ENCODE measurements around the gene TMEM151A. TPM values are rescaled to one million over a fixed set of nuclear protein-coding genes. Genes with fewer than 3 reads are reported as not detected.

TMEM151A gene
- total and polyA plus RNA-seq, 2 experiments from 2014 or later: 1.0 to 4.4 TPM

- Mint-ChIP-seq H3K27me3 (ENCODE audit: insufficient read depth, low read depth, poor library complexity) (peaks cover 20% of the 10 kb centered on the region), H3K36me3 (ENCODE audit: low read depth) (peaks cover 25% of the 10 kb centered on the region), H3K4me3 (no peak overlapping the region), H3K4me1 (peaks cover 31% of the 10 kb centered on the region), H3K9me3 (no peaks in the 10 kb centered on the region; the same call in 2 of the 3 replicates), H3K27ac (no peak overlapping the region; the same call in 1 of the 2 replicates)
- Histone ChIP-seq H2AFZ (no peak overlapping the region), H3K79me2 (replicated peaks; ENCODE audit: insufficient read depth) (peaks cover 14% of the 10 kb centered on the region), H3K27ac (ENCODE audit: low read depth) (no peak overlapping the region), H3K4me3 (no peak overlapping the region), H3K36me3 (ENCODE audit: insufficient read depth) (no peaks in the 10 kb centered on the region; the same call in 1 of the 2 replicates), H3F3A (replicated peaks; ENCODE audit: low read depth) (peaks cover 16% of the 10 kb centered on the region; the same call in 1 of the 2 replicates), H4K20me1 (replicated peaks; ENCODE audit: insufficient read depth) (peaks cover 3% of the 10 kb centered on the region; the same call in 1 of the 2 replicates), H3K4me1 (ENCODE audit: insufficient read depth) (peaks cover 15% of the 10 kb centered on the region), H3K4me2 (no peak overlapping the region), H3K9me2 (ENCODE audit: insufficient read depth) (no peaks in the 10 kb centered on the region), H3K27me3 (ENCODE audit: insufficient read depth) (peaks cover 5% of the 10 kb centered on the region; the same call in 1 of the 2 replicates)
- DNase-seq (ENCODE audit: low spot score) (no peak), ATAC-seq (no peak)
- TF ChIP-seq, protein P1, sequence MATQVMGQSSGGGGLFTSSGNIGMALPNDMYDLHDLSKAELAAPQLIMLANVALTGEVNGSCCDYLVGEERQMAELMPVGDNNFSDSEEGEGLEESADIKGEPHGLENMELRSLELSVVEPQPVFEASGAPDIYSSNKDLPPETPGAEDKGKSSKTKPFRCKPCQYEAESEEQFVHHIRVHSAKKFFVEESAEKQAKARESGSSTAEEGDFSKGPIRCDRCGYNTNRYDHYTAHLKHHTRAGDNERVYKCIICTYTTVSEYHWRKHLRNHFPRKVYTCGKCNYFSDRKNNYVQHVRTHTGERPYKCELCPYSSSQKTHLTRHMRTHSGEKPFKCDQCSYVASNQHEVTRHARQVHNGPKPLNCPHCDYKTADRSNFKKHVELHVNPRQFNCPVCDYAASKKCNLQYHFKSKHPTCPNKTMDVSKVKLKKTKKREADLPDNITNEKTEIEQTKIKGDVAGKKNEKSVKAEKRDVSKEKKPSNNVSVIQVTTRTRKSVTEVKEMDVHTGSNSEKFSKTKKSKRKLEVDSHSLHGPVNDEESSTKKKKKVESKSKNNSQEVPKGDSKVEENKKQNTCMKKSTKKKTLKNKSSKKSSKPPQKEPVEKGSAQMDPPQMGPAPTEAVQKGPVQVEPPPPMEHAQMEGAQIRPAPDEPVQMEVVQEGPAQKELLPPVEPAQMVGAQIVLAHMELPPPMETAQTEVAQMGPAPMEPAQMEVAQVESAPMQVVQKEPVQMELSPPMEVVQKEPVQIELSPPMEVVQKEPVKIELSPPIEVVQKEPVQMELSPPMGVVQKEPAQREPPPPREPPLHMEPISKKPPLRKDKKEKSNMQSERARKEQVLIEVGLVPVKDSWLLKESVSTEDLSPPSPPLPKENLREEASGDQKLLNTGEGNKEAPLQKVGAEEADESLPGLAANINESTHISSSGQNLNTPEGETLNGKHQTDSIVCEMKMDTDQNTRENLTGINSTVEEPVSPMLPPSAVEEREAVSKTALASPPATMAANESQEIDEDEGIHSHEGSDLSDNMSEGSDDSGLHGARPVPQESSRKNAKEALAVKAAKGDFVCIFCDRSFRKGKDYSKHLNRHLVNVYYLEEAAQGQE (IDR thresholded peaks at IDR 0.05; ENCODE audit: unreplicated experiment): no peak
- TF ChIP-seq ZNF331 (CRISPR knock-in tag; IDR thresholded peaks at IDR 0.05; ENCODE audit: low read depth): no peak
- TF ChIP-seq, protein P2, sequence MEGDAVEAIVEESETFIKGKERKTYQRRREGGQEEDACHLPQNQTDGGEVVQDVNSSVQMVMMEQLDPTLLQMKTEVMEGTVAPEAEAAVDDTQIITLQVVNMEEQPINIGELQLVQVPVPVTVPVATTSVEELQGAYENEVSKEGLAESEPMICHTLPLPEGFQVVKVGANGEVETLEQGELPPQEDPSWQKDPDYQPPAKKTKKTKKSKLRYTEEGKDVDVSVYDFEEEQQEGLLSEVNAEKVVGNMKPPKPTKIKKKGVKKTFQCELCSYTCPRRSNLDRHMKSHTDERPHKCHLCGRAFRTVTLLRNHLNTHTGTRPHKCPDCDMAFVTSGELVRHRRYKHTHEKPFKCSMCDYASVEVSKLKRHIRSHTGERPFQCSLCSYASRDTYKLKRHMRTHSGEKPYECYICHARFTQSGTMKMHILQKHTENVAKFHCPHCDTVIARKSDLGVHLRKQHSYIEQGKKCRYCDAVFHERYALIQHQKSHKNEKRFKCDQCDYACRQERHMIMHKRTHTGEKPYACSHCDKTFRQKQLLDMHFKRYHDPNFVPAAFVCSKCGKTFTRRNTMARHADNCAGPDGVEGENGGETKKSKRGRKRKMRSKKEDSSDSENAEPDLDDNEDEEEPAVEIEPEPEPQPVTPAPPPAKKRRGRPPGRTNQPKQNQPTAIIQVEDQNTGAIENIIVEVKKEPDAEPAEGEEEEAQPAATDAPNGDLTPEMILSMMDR (conservative IDR thresholded peaks at IDR 0.05; ENCODE audit: low read depth in 2 of 2): no peak
- TF ChIP-seq, protein P3, sequence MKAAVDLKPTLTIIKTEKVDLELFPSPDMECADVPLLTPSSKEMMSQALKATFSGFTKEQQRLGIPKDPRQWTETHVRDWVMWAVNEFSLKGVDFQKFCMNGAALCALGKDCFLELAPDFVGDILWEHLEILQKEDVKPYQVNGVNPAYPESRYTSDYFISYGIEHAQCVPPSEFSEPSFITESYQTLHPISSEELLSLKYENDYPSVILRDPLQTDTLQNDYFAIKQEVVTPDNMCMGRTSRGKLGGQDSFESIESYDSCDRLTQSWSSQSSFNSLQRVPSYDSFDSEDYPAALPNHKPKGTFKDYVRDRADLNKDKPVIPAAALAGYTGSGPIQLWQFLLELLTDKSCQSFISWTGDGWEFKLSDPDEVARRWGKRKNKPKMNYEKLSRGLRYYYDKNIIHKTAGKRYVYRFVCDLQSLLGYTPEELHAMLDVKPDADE (IDR thresholded peaks at IDR 0.05): no peak
- TF ChIP-seq POLR2AphosphoS5 (IDR thresholded peaks at IDR 0.05; ENCODE audit: low read depth): no peak
- no peak for TF ChIP-seq ZNF114 (CRISPR knock-in tag; IDR thresholded peaks at IDR 0.05)
- no peak for TF ChIP-seq STAT1 (IDR thresholded peaks at IDR 0.05; ENCODE audit: unreplicated experiment)
- TF ChIP-seq JUNB (IDR thresholded peaks at IDR 0.05; ENCODE audit: unreplicated experiment): no peak
- no peak for TF ChIP-seq EZH2 (IDR thresholded peaks at IDR 0.05; ENCODE audit: low read depth, unreplicated experiment)
- TF ChIP-seq ZNF462 (CRISPR knock-in tag; IDR thresholded peaks at IDR 0.05): no peak
- TF ChIP-seq CREB1 (CRISPR knock-in tag; IDR thresholded peaks at IDR 0.05; ENCODE audit: low read depth): no peak
- TF ChIP-seq NANOG (IDR thresholded peaks at IDR 0.05; ENCODE audit: borderline replicate concordance): no peak
- no peak for TF ChIP-seq EZH2phosphoT487 (IDR thresholded peaks at IDR 0.05; ENCODE audit: unreplicated experiment)
Measured at GRCh38 chr11:66341502-66342126, 49.9 kb downstream of the TMEM151A start.
